Mammary epithelial cell (primary cell): ENCODE measurements around the gene CPA1.

Experiments used
- CTCF ChIP-seq, 2 donors: IDR thresholded peaks in 1 of 2; conservative IDR thresholded peaks in 1 of 2; 2 replicates each; pipeline ENCODE4 v1.5.1; 2011 to 2012; ENCODE audit warnings: inconsistent platforms in 2 of 2, low read length in 2 of 2, mild to moderate bottlenecking in 2 of 2, control low read depth in 1 of 2, low read depth in 1 of 2; ENCODE audit not compliant: insufficient read depth in 1 of 2; ENCODE audit errors: extremely low read depth in 1 of 2
- EZH2 ChIP-seq: IDR thresholded peaks from 2 replicates; pipeline ENCODE4 v1.6.1; 2012; ENCODE audit warnings: low read length, inconsistent platforms, borderline replicate concordance

- no peak for TF ChIP-seq CTCF (conservative IDR thresholded peaks at IDR 0.05 in 1 of 2, IDR thresholded peaks at IDR 0.05 in 1 of 2; ENCODE audit: extremely low read depth in 1 of 2, insufficient read depth in 1 of 2, low read depth in 1 of 2, low read length in 2 of 2)
- no peak for TF ChIP-seq EZH2
These were observed 7.0 kb downstream of the CPA1 start for GRCh38 chr7:130387306-130387627.
